Colonic mucosa (tissue), 4 donors: ENCODE measurements around the gene CALML6. TPM values are rescaled to one million over a fixed set of nuclear protein-coding genes. Genes with fewer than 3 reads are reported as not detected.

Experiments used
- DNase-seq: peaks from one replicate; pipeline ENCODE4 v3.0.0-alpha.2; 2020
- H3K27ac ChIP-seq: fragments of 200-600 bp; one replicate; pipeline ENCODE4 v1.8.0; 2021
- H3K27me3 ChIP-seq: fragments of 200-600 bp; one replicate; pipeline ENCODE4 v1.8.0; 2021
- H3K36me3 ChIP-seq: fragments of 200-600 bp; one replicate; pipeline ENCODE4 v1.8.0; 2021
- H3K4me1 ChIP-seq: fragments of 200-600 bp; one replicate; pipeline ENCODE4 v1.8.0; 2021; ENCODE audit warnings: mild to moderate bottlenecking
- H3K4me3 ChIP-seq: fragments of 200-600 bp; one replicate; pipeline ENCODE4 v1.8.0; 2021
- H3K9ac ChIP-seq, 2 donors: one replicate each; pipeline ENCODE4 v1.7.0; 2013; ENCODE audit warnings: control low read depth in 2 of 2, low read depth in 2 of 2, low read length in 2 of 2
- H3K9me3 ChIP-seq: fragments of 200-600 bp; one replicate; pipeline ENCODE4 v1.8.0; 2021
- intact Hi-C: fragments of 100-400 bp; cut with DNase I; formaldehyde crosslinking; loops from one replicate; pipeline ENCODE4 v1.14.1; 2022
- total RNA-seq, 2 donors: library from RNA; stranded (reverse); fragmentation: NEBNext Ultra II Directional in 1 of 2; extraction: Animal tissue kit (Norgen Biotek cat#: 25700) in 1 of 2; gene quantifications; one replicate each; pipeline ENCODE4 v1.2.1, GENCODE V29; 2021
- TF ChIP-seq, protein P1 (sequence below): fragments of 200-600 bp; IDR thresholded peaks from one replicate; pipeline ENCODE4 v1.8.0; 2022; ENCODE audit warnings: antibody characterized with exemption, mild to moderate bottlenecking
- donor health status: healthy.
- donor health status: DM: no; HTN: no; CAD: no.
- donor health status: DM: no; HTN: no; CAD: no.

Gene CALML6
- total RNA-seq, result under 1 TPM in 1 of 2 donors, not detected in 1; 0.17 TPM

DNA sequence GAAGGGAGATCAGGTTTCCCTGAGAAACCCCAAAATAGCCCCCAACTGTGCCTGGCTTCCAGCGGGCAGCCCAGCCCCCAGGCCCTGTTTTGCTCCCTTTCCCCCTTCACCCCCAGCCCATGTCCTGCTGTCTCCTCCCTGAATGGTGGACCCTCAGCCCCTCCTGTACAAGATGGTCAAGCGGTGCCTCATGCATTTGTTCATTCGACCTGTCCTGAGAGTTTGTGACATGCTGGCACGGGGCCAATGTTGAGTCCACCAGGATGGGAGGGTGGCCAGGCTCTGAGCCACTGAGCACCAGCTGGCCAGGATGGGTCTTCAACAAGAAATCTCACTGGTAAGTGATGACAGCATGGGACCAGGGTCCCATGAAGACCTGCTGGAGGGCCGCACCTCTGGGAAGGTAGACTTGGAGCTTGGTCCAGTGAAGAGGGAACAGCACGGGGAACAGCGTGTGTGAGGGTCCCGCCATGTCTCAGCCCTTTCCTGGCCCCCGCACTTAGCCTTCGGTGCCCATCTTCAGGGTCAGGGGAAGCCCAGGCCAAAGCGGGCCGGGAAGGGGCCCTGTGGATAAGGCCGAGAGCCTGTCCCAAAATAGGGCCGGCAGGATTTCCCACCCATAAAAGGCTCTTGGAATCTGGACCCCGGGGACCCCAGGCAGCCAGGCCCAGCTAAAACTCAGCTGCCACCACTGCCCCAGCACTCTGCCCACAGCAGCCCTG lies at the start of gene CALML6:
TSS of gene CALML6 (plus strand) at position 290 of the 722 bp plus-strand sequence. CDS start at position 311, 21 bp downstream.
- intact Hi-C loops, result no loop called here
- no peaks in the 10 kb centered on the region for H3K27me3 ChIP-seq
- H3K9me3 ChIP-seq, result no peaks in the 10 kb centered on the region
- TF ChIP-seq, protein P1, sequence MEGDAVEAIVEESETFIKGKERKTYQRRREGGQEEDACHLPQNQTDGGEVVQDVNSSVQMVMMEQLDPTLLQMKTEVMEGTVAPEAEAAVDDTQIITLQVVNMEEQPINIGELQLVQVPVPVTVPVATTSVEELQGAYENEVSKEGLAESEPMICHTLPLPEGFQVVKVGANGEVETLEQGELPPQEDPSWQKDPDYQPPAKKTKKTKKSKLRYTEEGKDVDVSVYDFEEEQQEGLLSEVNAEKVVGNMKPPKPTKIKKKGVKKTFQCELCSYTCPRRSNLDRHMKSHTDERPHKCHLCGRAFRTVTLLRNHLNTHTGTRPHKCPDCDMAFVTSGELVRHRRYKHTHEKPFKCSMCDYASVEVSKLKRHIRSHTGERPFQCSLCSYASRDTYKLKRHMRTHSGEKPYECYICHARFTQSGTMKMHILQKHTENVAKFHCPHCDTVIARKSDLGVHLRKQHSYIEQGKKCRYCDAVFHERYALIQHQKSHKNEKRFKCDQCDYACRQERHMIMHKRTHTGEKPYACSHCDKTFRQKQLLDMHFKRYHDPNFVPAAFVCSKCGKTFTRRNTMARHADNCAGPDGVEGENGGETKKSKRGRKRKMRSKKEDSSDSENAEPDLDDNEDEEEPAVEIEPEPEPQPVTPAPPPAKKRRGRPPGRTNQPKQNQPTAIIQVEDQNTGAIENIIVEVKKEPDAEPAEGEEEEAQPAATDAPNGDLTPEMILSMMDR, result no peak
- H3K9ac ChIP-seq, result no peak within 1 kb of the TSS
- H3K4me1 ChIP-seq, result peaks cover 15% of the 10 kb centered on the region
- no peak for DNase-seq
- no peak within 1 kb of the TSS for H3K27ac ChIP-seq
- no peak within 1 kb of the TSS for H3K4me3 ChIP-seq
- no peaks in the 10 kb centered on the region for H3K36me3 ChIP-seq

DNA sequence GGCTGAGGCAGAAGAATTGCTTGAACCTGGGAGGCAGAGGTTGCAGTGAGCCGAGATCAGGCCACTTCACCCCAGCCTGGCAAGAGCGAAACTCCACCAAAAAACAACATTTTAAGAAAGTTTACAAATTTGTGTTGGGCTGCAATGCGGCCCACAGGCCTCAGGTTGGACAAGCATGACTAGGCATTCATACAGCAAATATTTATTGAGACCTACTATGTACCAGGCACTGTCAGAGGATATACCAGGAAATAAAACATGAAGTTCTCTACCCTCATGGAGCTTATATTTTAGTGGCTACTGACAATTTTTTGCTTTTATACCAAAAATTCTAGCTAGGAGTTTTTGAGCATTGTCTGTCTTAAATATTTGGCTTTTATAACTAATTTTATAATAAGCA lies 47.9 kb upstream of the CALML6 start:
- no peaks in the 10 kb centered on the region for H3K27me3 ChIP-seq
- H3K36me3 ChIP-seq, result no peaks in the 10 kb centered on the region
- no peak overlapping the region for H3K9ac ChIP-seq
- TF ChIP-seq, protein P1, result no peak
- no peaks in the 10 kb centered on the region for H3K9me3 ChIP-seq
- no peak overlapping the region for H3K27ac ChIP-seq
- H3K4me3 ChIP-seq, result no peak overlapping the region
- intact Hi-C loops, result no loop called here
- no peaks in the 10 kb centered on the region for H3K4me1 ChIP-seq
- no peak for DNase-seq

- intact Hi-C loops, result no loop called here
- Histone ChIP-seq H3K4me1 (peaks cover 9% of the 10 kb centered on the region), H3K27me3 (no peaks in the 10 kb centered on the region), H3K9me3 (no peaks in the 10 kb centered on the region), H3K27ac (no peak overlapping the region), H3K9ac (no peak overlapping the region), H3K4me3 (no peak overlapping the region), H3K36me3 (no peaks in the 10 kb centered on the region)
- no peak for DNase-seq
- TF ChIP-seq, protein P1, result no peak
These were observed 45.6 kb upstream of the CALML6 start for GRCh38 chr1:1869469-1869868.

- no peak overlapping the region for H3K27ac ChIP-seq
- no peak overlapping the region for H3K9ac ChIP-seq
- DNase-seq, result no peak
- no peaks in the 10 kb centered on the region for H3K9me3 ChIP-seq
- TF ChIP-seq, protein P1, result no peak
- H3K4me1 ChIP-seq, result peaks cover 14% of the 10 kb centered on the region
- intact Hi-C loops, result no loop called here
- no peaks in the 10 kb centered on the region for H3K36me3 ChIP-seq
- no peaks in the 10 kb centered on the region for H3K27me3 ChIP-seq
- no peak overlapping the region for H3K4me3 ChIP-seq
These were observed 42.6 kb upstream of the CALML6 start for GRCh38 chr1:1872329-1872994.

DNA sequence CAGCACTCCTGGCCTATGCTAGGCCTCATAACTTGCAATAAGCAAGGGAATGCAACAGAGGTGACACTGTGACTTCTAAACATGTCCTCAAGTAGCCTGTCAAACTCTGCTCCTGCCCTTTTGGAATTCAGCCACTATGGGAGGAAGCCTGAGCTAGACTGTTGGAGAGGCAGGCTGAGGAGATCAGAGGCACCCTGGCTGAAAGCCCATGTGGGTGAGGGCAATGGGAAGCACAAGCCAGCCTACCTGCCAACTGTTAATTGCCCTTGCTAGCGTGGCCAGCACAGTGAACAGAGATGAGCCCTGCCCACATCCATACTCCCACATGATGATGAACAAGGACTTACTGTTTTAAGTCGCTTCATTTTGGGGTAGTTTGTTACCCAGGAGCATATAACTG lies 41.9 kb upstream of the CALML6 start:
- Histone ChIP-seq H3K36me3 (no peaks in the 10 kb centered on the region), H3K4me1 (peaks cover 14% of the 10 kb centered on the region), H3K9ac (no peak overlapping the region), H3K27me3 (no peaks in the 10 kb centered on the region), H3K9me3 (no peaks in the 10 kb centered on the region), H3K4me3 (no peak overlapping the region), H3K27ac (no peak overlapping the region)
- TF ChIP-seq, protein P1, result no peak
- DNase-seq, result peak; percentile 81
- intact Hi-C loops, result no loop called here
